ENCODE data around the gene EVA1A.

EVA1A gene

GRCh38 chr2:75603477-75603876 is 42.7 kb upstream of the EVA1A start:
- Histone ChIP-seq H3K27me3 (ENCODE audit: control insufficient read depth, insufficient read depth, low read length) (no peaks in the 10 kb centered on the region), H3K4me1 (ENCODE audit: control insufficient read depth, insufficient read depth, low read length) (peaks cover 11% of the 10 kb centered on the region), H3K27ac (ENCODE audit: low read depth, low read length) (no peak overlapping the region), H3K9ac (ENCODE audit: low read length) (no peak overlapping the region), H3K4me3 (ENCODE audit: low read depth, low read length) (no peak overlapping the region), H3K36me3 (ENCODE audit: control insufficient read depth, insufficient read depth, low read length) (no peaks in the 10 kb centered on the region), H3K9me3 (ENCODE audit: control insufficient read depth, insufficient read depth, low read depth, low read length) (no peaks in the 10 kb centered on the region; the same call in 1 of the 2 replicates)

DNA sequence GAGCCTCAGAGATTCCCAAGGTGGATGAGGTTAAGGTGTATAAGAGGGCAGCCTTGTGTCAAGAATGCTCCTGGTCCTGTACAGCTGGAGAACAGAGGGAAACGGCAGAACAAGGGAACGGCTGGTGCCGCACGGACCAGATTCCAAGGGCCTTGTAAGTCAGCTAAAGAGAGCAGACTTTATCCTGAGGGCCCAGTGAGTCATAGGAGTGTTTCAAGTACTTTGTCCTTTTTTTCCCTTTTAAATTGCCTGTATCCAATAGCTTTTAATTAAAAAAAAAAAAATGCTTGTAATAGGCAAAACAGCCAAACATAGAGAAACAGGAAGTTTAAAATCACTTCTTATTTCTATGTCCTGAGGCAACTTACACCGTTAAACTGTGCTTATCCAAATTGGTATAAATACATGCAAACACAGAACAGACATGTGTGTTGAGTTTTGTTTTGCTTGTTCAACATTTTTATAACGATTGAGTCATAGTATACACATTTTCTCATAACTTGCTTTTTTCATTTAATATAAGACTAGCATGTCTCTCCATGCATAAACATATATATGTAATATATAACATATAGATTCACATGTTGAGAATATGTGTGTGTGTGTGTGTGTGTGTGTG is 42.1 kb upstream of the EVA1A start:
- Histone ChIP-seq H3K9me3 (ENCODE audit: control insufficient read depth, insufficient read depth, low read depth, low read length) (no peaks in the 10 kb centered on the region; the same call in 1 of the 2 replicates), H3K9ac (ENCODE audit: low read length) (no peak overlapping the region), H3K27me3 (ENCODE audit: control insufficient read depth, insufficient read depth, low read length) (no peaks in the 10 kb centered on the region), H3K4me1 (ENCODE audit: control insufficient read depth, insufficient read depth, low read length) (peaks cover 10% of the 10 kb centered on the region), H3K4me3 (ENCODE audit: low read depth, low read length) (no peak overlapping the region), H3K27ac (ENCODE audit: low read depth, low read length) (no peak overlapping the region), H3K36me3 (ENCODE audit: control insufficient read depth, insufficient read depth, low read length) (no peaks in the 10 kb centered on the region)

GRCh38 chr2:75600461-75601011 is 39.8 kb upstream of the EVA1A start:
- Histone ChIP-seq H3K9ac (ENCODE audit: low read length) (no peak overlapping the region), H3K9me3 (ENCODE audit: control insufficient read depth, insufficient read depth, low read depth, low read length) (no peaks in the 10 kb centered on the region; the same call in 1 of the 2 replicates), H3K27me3 (ENCODE audit: control insufficient read depth, insufficient read depth, low read length) (no peaks in the 10 kb centered on the region), H3K36me3 (ENCODE audit: control insufficient read depth, insufficient read depth, low read length) (no peaks in the 10 kb centered on the region), H3K27ac (ENCODE audit: low read depth, low read length) (no peak overlapping the region), H3K4me3 (ENCODE audit: low read depth, low read length) (no peak overlapping the region), H3K4me1 (ENCODE audit: control insufficient read depth, insufficient read depth, low read length) (no peaks in the 10 kb centered on the region)

GRCh38 chr2:75598589-75599155 is 37.9 kb upstream of the EVA1A start:
- Histone ChIP-seq H3K27me3 (ENCODE audit: control insufficient read depth, insufficient read depth, low read length) (no peaks in the 10 kb centered on the region), H3K27ac (ENCODE audit: low read depth, low read length) (no peak overlapping the region), H3K36me3 (ENCODE audit: control insufficient read depth, insufficient read depth, low read length) (no peaks in the 10 kb centered on the region), H3K9ac (ENCODE audit: low read length) (no peak overlapping the region), H3K4me3 (ENCODE audit: low read depth, low read length) (no peak overlapping the region), H3K4me1 (ENCODE audit: control insufficient read depth, insufficient read depth, low read length) (no peaks in the 10 kb centered on the region), H3K9me3 (ENCODE audit: control insufficient read depth, insufficient read depth, low read depth, low read length) (no peaks in the 10 kb centered on the region)

DNA sequence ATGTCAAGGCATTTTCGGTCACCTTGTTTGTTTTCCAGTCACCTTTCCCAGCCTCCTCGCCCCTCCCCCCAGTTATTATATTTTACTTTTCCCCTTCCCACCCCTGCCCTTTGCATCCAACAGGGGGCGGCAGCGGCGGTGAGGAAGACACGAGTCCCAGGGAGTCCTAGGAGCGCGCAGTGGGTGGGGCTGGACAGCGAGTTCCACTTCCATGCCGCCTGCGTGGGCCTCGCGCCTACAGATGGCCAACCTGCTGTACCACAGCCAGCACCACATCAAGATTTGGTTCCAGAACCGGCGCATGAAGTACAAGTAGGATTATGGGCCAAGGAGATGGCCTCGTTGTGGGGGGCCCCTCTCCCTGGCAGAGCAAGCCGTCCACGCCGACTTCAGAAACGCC is 37.2 kb upstream of the EVA1A start:
- no peaks in the 10 kb centered on the region for H3K4me1 ChIP-seq (ENCODE audit: control insufficient read depth, insufficient read depth, low read length)
- H3K27ac ChIP-seq (ENCODE audit: low read depth, low read length), result no peak overlapping the region
- H3K4me3 ChIP-seq (ENCODE audit: low read depth, low read length), result no peak overlapping the region
- H3K27me3 ChIP-seq (ENCODE audit: control insufficient read depth, insufficient read depth, low read length), result no peaks in the 10 kb centered on the region
- no peaks in the 10 kb centered on the region for H3K36me3 ChIP-seq (ENCODE audit: control insufficient read depth, insufficient read depth, low read length)
- H3K9me3 ChIP-seq (ENCODE audit: control insufficient read depth, insufficient read depth, low read depth, low read length), result no peaks in the 10 kb centered on the region
- no peak overlapping the region for H3K9ac ChIP-seq (ENCODE audit: low read length)

GRCh38 chr2:75596784-75597183 is 36.0 kb upstream of the EVA1A start:
- Histone ChIP-seq H3K27me3 (ENCODE audit: control insufficient read depth, insufficient read depth, low read length) (no peaks in the 10 kb centered on the region), H3K27ac (ENCODE audit: low read depth, low read length) (no peak overlapping the region), H3K4me1 (ENCODE audit: control insufficient read depth, insufficient read depth, low read length) (no peaks in the 10 kb centered on the region), H3K9ac (ENCODE audit: low read length) (no peak overlapping the region), H3K4me3 (ENCODE audit: low read depth, low read length) (no peak overlapping the region), H3K36me3 (ENCODE audit: control insufficient read depth, insufficient read depth, low read length) (no peaks in the 10 kb centered on the region), H3K9me3 (ENCODE audit: control insufficient read depth, insufficient read depth, low read depth, low read length) (no peaks in the 10 kb centered on the region)

- Histone ChIP-seq H3K27ac (ENCODE audit: low read depth, low read length) (no peak overlapping the region), H3K9me3 (ENCODE audit: control insufficient read depth, insufficient read depth, low read depth, low read length) (0 out of 2 replicates have a peak, but pooled peaks cover 2% of the 10 kb centered on the region), H3K9ac (ENCODE audit: low read length) (no peak overlapping the region), H3K4me1 (ENCODE audit: control insufficient read depth, insufficient read depth, low read length) (no peaks in the 10 kb centered on the region), H3K27me3 (ENCODE audit: control insufficient read depth, insufficient read depth, low read length) (no peaks in the 10 kb centered on the region), H3K4me3 (ENCODE audit: low read depth, low read length) (no peak overlapping the region), H3K36me3 (ENCODE audit: control insufficient read depth, insufficient read depth, low read length) (no peaks in the 10 kb centered on the region)
Observed at GRCh38 chr2:75595541-75596395, 35.0 kb upstream of the EVA1A start.

GRCh38 chr2:75594596-75594995 is 33.9 kb upstream of the EVA1A start:
- Histone ChIP-seq H3K36me3 (ENCODE audit: control insufficient read depth, insufficient read depth, low read length) (no peaks in the 10 kb centered on the region), H3K4me1 (ENCODE audit: control insufficient read depth, insufficient read depth, low read length) (no peaks in the 10 kb centered on the region)

GRCh38 chr2:75592888-75593287 is 32.1 kb upstream of the EVA1A start:
- H3K4me3 ChIP-seq (ENCODE audit: low read depth, low read length), result no peak overlapping the region
- no peak overlapping the region for H3K27ac ChIP-seq (ENCODE audit: low read depth, low read length)
- H3K9ac ChIP-seq (ENCODE audit: low read length), result no peak overlapping the region
- no peaks in the 10 kb centered on the region for H3K4me1 ChIP-seq (ENCODE audit: control insufficient read depth, insufficient read depth, low read length)
- 0 out of 2 replicates have a peak, but pooled peaks cover 3% of the 10 kb centered on the region for H3K9me3 ChIP-seq (ENCODE audit: control insufficient read depth, insufficient read depth, low read depth, low read length)
- H3K36me3 ChIP-seq (ENCODE audit: control insufficient read depth, insufficient read depth, low read length), result no peaks in the 10 kb centered on the region
- H3K27me3 ChIP-seq (ENCODE audit: control insufficient read depth, insufficient read depth, low read length), result no peaks in the 10 kb centered on the region

More at GRCh38 chr2:75594596-75594995, 33.9 kb upstream of the EVA1A start:
- no peak overlapping the region for H3K4me3 ChIP-seq (ENCODE audit: low read depth, low read length)
- H3K27me3 ChIP-seq (ENCODE audit: control insufficient read depth, insufficient read depth, low read length), result no peaks in the 10 kb centered on the region
- H3K27ac ChIP-seq (ENCODE audit: low read depth, low read length), result no peak overlapping the region
- H3K9ac ChIP-seq (ENCODE audit: low read length), result no peak overlapping the region
- H3K9me3 ChIP-seq (ENCODE audit: control insufficient read depth, insufficient read depth, low read depth, low read length), result 0 out of 2 replicates have a peak, but pooled peaks cover 3% of the 10 kb centered on the region

DNA sequence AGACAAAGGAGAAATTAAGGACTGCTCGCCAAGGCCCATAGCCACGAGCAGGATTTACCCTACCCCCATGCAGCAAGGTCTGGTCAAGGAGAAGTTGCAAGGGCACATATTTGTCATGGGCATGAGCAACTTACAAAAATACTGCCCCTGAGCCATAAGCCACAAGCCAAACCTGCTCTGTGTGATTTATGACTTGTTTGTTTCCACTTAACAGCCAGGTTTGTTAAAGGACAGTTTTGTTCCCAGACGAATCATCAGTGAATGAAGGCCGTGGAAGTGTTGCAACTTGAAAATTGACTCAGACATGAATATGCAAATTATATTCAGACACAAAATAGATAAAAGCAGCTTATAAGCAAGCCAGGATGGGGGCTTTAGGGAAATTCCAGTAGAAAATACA is 31.3 kb upstream of the EVA1A start:
- no peak overlapping the region for H3K9ac ChIP-seq (ENCODE audit: low read length)
- no peak overlapping the region for H3K4me3 ChIP-seq (ENCODE audit: low read depth, low read length)
- no peak overlapping the region for H3K27ac ChIP-seq (ENCODE audit: low read depth, low read length)
- no peaks in the 10 kb centered on the region for H3K27me3 ChIP-seq (ENCODE audit: control insufficient read depth, insufficient read depth, low read length)
- no peaks in the 10 kb centered on the region for H3K4me1 ChIP-seq (ENCODE audit: control insufficient read depth, insufficient read depth, low read length)
- 0 out of 2 replicates have a peak, but pooled peaks cover 3% of the 10 kb centered on the region for H3K9me3 ChIP-seq (ENCODE audit: control insufficient read depth, insufficient read depth, low read depth, low read length)
- no peaks in the 10 kb centered on the region for H3K36me3 ChIP-seq (ENCODE audit: control insufficient read depth, insufficient read depth, low read length)

Data from HUES6 (cell line).